Large intestine (tissue), 3 donors: Measurements from ENCODE around the gene FGD6. TPM values are rescaled to one million over a fixed set of nuclear protein-coding genes. Genes with fewer than 3 reads are reported as not detected.

Source experiments
- DNase-seq, 2 donors: peaks; one replicate each; pipeline versions ENCODE4 v3.0.0 to v3.0.0-alpha.2; 2013
- H3K27ac ChIP-seq: one replicate; pipeline ENCODE4 v1.5.1; 2013; ENCODE audit warnings: low read length
- H3K27me3 ChIP-seq: 2 replicates; pipeline ENCODE4 v1.6.1; 2013; ENCODE audit warnings: low read length; ENCODE audit not compliant: control insufficient read depth, insufficient read depth
- H3K36me3 ChIP-seq: 2 replicates; pipeline ENCODE4 v1.6.1; 2013; ENCODE audit warnings: low read length; ENCODE audit not compliant: control insufficient read depth, insufficient read depth
- H3K4me1 ChIP-seq: one replicate; pipeline ENCODE4 v1.6.1; 2013; ENCODE audit warnings: low read length; ENCODE audit not compliant: control insufficient read depth, insufficient read depth
- H3K4me3 ChIP-seq: one replicate; pipeline ENCODE4 v1.5.1; 2013; ENCODE audit warnings: low read length
- H3K9me3 ChIP-seq: one replicate; pipeline ENCODE4 v1.6.1; 2013; ENCODE audit warnings: mild to moderate bottlenecking, low read depth, low read length, moderate library complexity; ENCODE audit not compliant: control insufficient read depth
- WGBS: methylation state at CpG from one replicate; pipeline ENCODE4 v1.1.5; 2013; ENCODE audit warnings: low lambda C conversion rate; ENCODE audit not compliant: insufficient coverage; 5-methylcytosine and 5-hydroxymethylcytosine counted together
- polyA plus RNA-seq: library from polyadenylated mRNA; unstranded; fragments of 120-200 nt; gene quantifications from one replicate; pipeline ENCODE4 v1.2.1, GENCODE V29; 2013

FGD6 gene
- polyA plus RNA-seq, 1 donor = 12.3 TPM

- WGBS = no CpG with 5 or more reads among the region's 1 CpG
- no peaks in the 10 kb centered on the region for H3K4me1 ChIP-seq
- no peak overlapping the region for H3K4me3 ChIP-seq
- DNase-seq = no peak
- no peaks in the 10 kb centered on the region for H3K27me3 ChIP-seq
- no peak overlapping the region for H3K27ac ChIP-seq
- no peaks in the 10 kb centered on the region for H3K9me3 ChIP-seq
- H3K36me3 ChIP-seq = peaks cover 22% of the 10 kb centered on the region
These were observed 182.5 kb downstream of the FGD6 start for GRCh38 chr12:95034750-95035149.

Other genes with a start within 250 kb of the FGD6 start
- 106 TPM for gene NDUFA12, start 213.8 kb downstream of the FGD6 start, polyA plus RNA-seq
- 44.4 TPM for gene NR2C1, start 143.8 kb downstream of the FGD6 start, polyA plus RNA-seq
- 61.2 TPM for gene VEZT, start 340 bp upstream of the FGD6 start, polyA plus RNA-seq